HG03280 (cell line): ENCODE results near the gene MAB21L2.

ENCODE experiments used
- ATAC-seq: cut with Tn5 transposase; IDR thresholded peaks from one replicate; pipeline ENCODE4 v1.9.1; 2021; ENCODE audit warnings: mild to moderate bottlenecking, moderate library complexity; ENCODE audit not compliant: unreplicated experiment

Gene MAB21L2

DNA sequence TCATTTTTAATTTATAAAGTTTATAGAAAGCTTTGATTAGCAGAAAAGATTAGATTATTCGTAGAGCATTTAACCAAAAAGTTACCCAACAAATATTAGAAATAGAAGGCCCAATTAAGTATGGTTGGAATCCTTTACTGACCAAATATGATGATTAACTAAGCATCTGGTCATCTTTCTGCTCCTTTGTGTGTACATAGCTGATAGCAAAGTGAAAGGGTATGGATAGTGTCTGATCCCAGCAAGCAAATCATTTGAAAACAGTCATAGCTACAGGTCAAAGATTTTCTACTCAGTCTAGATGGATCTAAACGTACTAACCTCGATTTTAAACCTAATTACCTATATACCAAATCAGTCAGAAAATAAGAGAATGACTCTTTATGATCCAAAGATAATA lies 7.3 kb upstream of the MAB21L2 start:
- ATAC-seq = no peak

DNA sequence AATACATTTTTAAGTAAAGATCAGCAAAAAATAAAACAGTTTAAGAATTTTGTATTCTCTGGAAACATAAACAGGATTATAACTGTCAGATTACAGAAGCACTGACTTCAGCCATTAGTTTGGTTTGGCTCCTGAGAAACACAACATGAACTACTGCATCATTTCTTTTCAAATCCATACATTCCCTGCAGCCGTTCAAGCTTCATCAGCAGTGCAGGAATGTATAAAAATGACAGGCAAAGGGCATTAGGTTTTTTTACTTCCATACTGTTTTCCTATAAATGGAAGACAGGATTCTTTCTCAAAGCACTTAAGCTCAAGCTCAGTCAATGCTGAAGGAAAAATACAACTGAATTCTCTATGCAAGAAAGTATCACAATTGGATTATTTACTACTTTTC lies 4.2 kb upstream of the MAB21L2 start:
- no peak for ATAC-seq

DNA sequence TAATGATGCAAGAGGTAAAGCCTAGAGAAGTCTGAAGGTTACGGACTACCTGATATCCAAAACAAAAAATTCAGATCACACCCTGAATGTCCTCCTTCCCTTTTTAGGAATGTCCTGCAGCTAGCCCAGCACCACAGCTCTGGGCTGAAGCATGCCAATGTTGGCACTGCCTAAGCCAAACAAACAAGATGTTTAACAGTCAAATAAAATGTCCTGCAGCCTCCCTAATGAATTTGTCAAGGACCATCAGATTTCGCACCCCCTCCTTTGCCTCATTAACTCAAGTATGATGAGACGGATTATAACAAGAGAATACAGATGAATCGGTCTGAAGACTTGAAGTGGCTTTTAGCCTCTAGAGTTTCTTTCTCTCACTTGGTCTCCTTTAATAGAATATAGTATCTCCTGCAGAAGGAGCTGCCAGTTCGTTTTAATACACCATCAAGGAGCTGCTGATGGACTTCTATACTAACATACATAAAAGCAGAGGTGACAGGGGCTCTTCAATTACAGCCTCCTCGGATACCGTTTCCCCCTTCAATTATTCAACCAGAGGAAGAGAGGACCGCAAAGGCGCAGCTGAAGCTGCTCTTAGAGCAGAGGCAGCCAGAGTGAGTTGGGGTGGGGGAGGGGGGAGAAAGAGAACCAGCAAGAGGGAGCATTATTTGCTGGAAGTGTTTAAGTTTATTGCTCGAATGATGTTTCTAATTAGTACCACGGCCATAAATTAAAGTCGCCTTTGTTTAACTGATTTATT lies 3.0 kb upstream of the MAB21L2 start:
- no peak for ATAC-seq

DNA sequence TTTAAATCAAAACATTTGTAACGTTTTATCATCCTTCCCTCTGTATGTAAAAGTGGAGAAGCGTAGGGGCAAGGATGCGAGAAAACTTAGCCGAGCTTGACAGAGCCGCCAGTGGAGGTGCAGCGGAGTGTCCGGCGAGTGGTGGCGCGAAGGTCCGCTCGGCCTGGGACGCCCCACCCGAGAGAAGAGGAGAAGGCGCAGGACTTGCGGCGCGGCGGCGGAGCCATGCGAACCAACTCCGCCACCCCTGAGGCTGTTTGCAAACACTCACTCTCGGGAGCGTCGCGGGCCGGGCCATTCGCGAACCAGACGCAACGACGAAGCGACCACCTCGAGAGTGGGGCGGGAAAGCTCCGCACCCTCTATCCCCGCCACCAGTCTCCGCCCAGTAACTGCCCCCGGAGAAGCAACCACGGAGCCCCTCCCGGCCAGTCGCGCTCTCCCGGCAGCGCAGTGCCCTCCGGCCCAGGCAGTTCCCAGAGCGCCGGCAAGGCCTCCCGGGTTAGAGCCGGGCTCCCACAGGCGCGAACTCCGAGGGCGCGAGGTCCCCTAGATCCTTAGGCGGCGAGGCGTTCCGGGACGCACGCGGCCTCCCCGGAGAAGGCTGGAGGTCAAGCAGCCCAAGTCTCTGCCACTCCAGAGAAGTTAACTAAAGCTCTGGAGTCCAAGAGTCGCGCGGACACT lies 2.3 kb upstream of the MAB21L2 start:
- no peak for ATAC-seq

DNA sequence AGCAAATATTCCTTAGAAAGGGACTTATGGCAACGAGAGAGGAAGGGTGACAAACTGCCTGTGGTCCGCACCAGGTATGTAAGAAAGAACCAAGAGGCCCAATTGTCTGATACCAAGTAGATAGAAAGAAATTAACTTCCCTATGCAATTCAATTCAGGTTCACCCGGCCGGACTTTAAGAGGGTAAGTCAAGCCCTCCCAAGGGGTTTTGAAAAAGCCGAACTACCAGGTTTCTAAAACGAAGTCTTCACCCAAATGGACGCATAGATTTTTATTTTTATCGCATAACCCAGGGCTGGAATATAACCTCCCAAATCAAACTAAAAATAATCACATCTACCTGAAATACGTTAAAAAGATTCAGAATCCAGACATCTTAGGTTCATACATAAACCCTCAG lies 1.6 kb upstream of the MAB21L2 start:
- ATAC-seq = no peak

DNA sequence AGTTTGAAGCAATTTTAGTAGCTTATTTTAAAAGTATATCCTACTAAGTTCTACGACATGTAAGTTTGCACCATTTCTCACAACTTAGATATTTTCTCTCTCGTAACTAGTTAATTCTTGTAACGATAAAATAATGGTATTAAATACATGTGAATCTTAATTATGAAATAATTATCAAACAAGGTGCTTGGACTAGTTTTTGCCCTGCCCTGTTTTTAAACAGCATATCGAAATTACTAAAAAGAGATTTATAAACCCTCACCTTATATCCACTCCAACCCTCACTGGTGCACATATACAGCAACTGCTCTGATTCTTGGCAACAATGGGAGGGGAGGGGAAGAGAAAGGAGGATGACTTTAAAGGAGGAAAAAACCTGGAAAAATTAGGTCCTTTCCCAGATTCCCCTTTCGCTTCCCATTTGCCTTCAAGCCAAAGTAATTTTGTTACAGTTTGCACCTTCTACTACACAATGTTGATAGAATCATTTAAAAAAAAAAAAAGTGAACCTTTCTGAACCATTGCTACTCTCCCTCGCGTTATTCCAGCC lies 820 bp upstream of the MAB21L2 start:
- no peak for ATAC-seq

DNA sequence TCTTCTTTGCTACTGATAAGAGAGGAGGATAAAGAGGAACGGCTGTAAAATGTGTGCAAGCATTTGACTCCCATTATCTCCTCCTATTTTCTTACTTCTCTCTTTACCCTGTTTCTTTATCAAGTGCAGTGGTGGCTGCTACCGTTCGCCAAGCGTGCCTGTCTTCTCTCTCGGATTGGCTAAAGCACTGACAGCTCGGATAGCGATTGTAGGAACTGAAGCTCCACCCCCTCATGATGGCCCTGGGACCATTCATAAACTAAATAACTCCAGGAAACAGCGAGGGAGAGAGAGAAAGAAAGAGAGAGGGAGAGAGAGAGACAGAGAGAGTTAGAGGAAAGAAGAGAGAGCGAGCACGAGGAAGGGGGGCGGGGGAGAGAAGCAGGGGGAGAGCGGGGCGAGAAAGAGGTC lies 305 bp upstream of the MAB21L2 start:
- ATAC-seq = no peak

DNA sequence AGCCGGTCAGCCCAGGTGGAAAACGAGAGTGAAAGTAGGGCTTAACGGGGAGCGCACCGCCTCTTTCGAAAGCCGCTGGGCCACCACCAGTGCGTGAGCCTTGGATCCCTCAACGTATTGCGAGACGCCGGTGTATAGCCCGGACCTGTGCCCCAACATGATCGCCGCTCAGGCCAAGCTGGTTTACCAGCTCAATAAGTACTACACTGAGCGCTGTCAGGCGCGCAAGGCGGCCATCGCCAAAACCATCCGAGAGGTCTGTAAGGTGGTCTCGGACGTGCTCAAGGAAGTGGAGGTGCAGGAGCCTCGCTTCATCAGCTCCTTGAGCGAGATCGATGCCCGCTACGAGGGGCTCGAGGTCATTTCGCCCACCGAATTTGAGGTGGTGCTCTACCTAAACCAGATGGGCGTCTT lies 929 bp downstream of the MAB21L2 start:
- no peak for ATAC-seq

DNA sequence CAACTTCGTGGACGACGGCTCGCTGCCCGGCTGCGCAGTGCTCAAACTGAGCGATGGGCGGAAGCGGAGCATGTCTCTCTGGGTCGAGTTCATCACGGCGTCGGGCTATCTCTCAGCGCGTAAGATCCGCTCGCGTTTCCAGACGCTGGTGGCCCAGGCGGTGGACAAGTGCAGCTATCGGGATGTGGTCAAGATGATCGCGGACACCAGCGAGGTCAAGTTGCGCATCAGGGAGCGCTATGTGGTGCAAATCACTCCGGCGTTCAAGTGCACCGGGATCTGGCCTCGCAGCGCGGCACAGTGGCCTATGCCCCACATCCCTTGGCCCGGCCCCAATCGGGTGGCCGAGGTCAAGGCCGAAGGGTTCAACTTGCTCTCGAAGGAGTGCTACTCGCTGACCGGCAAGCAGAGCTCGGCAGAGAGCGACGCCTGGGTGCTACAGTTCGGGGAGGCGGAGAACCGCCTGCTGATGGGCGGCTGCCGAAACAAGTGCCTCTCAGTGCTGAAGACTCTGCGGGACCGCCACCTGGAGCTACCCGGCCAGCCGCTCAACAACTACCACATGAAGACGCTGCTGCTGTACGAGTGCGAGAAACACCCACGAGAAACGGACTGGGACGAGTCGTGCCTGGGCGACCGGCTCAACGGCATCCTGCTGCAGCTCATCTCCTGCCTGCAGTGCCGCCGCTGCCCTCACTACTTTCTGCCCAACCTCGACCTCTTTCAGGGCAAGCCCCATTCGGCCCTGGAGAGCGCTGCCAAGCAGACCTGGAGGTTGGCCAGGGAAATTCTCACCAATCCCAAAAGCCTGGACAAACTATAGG lies 1.5 kb downstream of the MAB21L2 start:
- no peak for ATAC-seq

DNA sequence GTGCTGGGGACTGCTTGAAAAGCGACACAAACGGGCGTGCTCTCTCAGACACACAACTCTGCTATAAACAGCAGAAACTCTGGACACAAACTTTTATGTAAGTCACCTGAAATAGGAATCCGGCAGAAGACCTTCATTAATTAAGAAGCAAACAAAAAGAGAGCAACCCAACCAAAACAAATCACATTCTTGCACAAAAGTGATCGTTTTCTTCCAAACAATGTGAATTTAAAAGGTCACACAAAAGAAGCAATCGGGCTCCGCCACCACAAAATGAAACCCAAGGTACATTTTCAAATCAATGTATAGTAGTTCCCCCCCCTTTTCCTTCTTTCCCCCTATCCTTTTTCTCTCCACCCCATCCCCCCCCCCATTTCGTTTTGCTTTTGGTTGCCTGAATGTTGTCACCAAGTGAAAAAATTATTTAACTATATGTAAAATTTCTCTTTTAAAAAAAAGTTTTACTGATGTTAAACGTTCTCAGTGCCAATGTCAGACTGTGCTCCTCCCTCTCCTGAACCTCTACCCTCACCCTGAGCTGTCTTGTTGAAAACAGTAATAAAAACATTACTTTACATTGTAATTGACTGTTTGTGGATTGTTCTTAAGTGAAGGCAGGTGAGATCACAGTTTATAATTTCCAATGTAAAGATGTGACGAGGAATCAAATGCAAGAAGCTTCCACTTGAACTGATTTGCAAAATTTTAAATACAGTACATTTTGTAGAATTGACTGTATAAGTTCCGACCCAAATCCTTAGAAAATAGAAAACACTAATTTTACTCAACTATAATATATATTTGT lies 2.4 kb downstream of the MAB21L2 start:
- ATAC-seq = no peak

DNA sequence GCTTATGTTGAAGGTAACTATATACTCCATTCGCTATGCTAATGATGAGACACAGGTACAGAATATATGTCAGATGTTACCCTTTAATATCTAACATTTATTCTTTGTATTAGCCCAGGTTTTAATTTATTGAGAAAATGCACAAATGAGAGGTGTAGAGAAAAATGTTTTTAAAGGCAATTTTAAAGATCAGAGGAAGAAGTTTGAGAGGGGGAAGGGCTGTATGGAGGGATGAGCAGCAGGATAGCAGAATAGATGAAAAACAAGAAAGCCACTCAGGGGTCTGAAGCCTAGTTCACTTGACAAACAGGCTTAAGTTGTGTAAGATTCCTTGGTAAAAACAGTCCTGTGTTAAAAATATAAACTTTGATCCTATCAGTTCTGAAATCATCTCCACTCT lies 3.7 kb downstream of the MAB21L2 start:
- ATAC-seq = no peak

DNA sequence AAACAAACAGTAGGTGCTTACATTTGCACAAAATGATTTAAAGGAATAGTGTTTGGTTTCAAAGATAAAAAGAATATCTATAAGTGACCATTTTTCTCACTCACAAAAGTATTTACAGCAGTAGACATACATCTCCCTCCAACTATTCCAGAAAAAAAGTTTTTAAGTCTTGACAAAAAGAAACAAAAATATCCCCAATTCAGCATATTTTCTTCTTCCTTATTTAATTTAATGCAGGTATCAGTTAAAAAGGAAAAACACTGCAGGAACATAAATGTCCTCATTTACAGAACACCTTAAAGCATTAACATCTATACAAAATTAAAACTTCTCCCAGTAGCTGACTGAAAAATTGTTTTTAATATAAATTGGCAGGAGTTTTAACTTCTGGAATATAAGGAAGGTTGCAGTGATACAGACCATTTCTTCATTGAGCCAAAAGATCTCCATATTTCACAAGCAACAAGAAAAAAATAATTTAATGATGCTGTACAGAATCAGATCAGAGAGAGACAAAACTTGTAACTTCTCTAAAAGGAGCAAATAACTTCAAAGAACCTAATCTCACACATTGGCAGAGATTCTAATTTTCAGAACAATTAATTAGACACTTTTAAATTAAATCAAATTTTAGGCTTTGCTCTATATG lies 4.3 kb downstream of the MAB21L2 start:
- no peak for ATAC-seq

DNA sequence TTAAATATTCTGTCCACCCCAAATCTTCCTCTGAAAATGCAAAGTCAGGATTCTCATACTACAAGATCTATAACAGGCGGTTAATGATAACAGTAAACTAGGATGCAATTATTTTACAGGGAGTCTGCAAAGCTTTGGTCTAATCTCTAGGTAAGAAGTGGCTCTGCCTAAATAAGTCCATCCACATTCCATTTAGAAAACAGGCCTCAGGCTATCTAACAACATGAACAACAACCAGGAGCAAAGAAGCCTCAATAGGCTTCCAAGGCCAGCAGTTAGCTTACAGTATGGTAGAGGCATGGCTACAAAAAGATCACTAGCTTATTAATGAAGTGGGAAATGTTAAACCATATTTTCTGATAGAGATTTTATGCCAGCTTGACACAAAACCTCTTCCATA lies 6.4 kb downstream of the MAB21L2 start:
- ATAC-seq = no peak

DNA sequence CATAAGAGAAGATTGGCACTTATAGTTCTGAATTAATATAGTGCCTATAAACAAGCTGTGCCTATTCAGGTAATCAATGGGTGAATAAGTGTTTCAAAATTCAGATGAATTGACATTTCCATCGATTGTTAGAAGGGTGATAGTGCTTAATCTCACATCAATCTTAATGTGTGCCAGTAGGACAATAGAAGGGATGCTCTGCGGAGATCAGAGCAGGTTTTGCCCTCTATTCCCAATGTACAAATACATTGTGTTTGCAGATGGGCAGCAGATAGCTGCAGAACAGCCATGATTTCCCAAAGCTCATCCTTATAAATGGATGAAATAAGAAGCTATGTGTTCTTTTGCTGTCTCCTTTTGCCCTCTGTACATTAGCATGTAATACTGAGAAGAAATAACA lies 7.2 kb downstream of the MAB21L2 start:
- no peak for ATAC-seq

DNA sequence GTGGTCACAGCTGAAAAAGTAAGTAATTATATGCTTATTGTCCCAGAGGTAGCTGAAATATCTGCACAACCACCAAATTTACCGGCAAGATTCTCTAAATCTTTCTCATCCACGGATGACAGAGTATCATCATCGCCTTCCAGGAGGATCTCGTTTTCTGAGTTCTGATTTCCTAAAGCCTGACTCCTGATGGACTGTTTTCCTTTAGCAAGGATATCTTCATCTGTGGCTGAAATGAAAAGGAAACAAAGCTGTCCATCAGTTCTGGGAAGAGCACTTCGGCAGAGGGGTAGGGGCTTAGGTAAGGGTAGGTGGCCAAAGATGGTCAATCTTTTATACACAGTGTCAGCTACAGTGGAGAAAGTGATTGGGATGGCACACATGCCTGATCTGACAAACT lies 8.7 kb downstream of the MAB21L2 start:
- ATAC-seq = no peak

DNA sequence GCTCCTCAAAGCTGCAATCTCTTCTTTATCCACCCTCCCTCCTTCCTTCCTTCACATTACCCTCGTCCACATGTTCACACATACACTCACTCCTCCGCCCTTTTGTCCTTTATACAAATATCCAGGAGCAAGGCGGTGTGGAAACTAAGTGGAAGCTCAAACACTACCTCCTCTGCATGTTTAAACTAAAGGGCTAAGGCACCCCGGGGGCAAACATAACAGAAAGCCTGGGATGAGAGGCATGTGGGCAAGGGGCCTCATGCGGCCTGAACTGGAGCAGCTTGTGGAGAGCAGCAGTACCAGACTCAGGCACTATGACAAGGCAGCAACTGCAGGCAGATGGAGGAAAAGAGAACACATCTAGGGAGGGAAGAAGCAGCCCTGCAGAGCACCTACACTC lies 9.5 kb downstream of the MAB21L2 start:
- ATAC-seq = no peak

DNA sequence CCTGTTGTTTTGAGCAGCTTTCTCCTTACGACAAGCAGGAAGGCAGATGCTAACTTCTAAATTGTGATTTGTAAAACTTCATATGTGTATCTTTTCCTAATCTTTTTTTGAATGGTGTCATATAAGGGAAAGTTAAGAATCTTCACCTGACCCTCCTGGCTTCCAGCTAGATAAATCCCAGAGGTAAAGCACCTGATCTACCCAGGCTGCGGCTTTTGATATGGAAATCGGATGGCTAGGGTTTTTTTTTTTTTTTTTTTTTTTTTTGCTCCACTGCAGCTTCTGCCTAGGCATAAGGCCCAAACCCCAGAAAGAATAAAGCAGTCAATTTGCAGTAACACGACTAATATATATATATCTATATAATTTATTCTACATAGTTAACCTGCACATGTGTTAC lies 10.0 kb downstream of the MAB21L2 start:
- ATAC-seq = no peak

DNA sequence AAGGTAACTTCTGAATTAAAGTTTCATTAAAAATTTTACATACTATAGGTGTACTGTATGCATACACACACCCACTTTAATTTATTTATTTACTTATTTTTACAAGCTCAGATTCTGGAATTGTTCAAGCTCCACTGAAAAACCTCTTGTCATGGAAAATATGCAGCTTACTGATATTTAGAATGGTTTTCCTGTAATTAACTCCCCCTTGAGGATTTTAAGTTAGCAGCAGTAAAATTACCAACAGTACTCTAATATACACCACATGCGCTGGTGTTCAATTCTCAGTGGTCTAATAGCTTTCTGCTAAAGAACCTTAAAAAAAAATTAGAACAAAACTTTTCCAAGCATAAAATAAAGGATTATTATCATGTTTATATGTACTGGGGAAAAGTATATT lies 12.0 kb downstream of the MAB21L2 start:
- no peak for ATAC-seq

DNA sequence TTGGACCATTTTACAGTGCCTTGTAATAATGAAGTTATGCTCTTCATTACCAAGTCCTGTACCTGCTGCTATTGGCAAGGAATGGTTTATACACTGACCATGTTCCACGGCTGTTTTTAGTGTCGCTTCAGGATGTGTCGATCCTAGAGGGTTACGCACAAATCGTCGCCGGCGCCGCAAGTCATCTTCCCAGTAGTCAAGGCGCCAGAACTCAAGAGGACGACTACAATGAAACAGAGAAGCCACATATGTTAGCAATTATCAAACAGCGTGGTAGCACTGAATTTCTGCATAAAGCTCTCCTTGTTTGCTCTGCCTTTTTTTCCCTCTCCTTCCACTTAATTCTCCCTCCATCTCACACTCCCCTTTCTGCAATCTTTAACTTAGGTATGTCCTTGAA lies 17.0 kb downstream of the MAB21L2 start:
- ATAC-seq = no peak

DNA sequence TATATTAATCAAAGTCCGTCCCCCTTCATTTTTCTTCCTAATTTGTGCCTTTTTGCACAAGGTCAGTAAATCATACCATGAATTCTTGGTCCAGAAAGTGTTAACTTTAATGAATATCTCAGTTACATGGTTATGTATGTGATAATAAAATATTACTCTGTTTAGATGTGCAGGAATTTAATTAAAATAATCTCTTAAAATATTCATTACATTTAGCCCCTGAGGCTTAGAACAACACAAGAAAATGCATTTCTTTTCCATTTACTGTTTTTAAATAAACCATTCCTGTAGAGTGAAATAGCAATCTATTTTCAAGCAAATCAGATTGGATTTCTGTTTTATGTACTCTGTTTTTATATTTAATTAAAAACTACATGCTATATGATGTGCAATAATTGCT lies 17.6 kb downstream of the MAB21L2 start:
- no peak for ATAC-seq
